ENCODE results near the gene CGRRF1.

CGRRF1 gene, protein sequence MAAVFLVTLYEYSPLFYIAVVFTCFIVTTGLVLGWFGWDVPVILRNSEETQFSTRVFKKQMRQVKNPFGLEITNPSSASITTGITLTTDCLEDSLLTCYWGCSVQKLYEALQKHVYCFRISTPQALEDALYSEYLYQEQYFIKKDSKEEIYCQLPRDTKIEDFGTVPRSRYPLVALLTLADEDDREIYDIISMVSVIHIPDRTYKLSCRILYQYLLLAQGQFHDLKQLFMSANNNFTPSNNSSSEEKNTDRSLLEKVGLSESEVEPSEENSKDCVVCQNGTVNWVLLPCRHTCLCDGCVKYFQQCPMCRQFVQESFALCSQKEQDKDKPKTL

GRCh38 chr14:54509546-54510501, at the start of gene CGRRF1:
CGRRF1 (plus strand) TSS chr14:54509906; CDS start chr14:54509960, 54 bp downstream.
- H3K4me3 ChIP-seq (ENCODE audit: low read depth, low read length) = peak within 1 kb of the TSS; percentile 91
- TF ChIP-seq CTCF (conservative IDR thresholded peaks at IDR 0.05; ENCODE audit: low read depth, low read length) = peak; percentile 45

GRCh38 chr14:54462048-54462447, 47.7 kb upstream of the CGRRF1 start:
- DNase-seq (ENCODE audit: low read depth) = peak; percentile 32
- no peak overlapping the region for H3K4me3 ChIP-seq (ENCODE audit: low read depth, low read length)
- no peak for TF ChIP-seq CTCF (conservative IDR thresholded peaks at IDR 0.05; ENCODE audit: low read depth, low read length)

More at GRCh38 chr14:54509546-54510501, at the start of gene CGRRF1:
- DNase-seq (ENCODE audit: low read depth) = peak; percentile 99

- no peak for DNase-seq (ENCODE audit: low read depth)
- H3K4me3 ChIP-seq (ENCODE audit: low read depth, low read length) = no peak overlapping the region
- no peak for TF ChIP-seq CTCF (conservative IDR thresholded peaks at IDR 0.05; ENCODE audit: low read depth, low read length)
Observed at GRCh38 chr14:54465654-54466053, 44.1 kb upstream of the CGRRF1 start.

DNA sequence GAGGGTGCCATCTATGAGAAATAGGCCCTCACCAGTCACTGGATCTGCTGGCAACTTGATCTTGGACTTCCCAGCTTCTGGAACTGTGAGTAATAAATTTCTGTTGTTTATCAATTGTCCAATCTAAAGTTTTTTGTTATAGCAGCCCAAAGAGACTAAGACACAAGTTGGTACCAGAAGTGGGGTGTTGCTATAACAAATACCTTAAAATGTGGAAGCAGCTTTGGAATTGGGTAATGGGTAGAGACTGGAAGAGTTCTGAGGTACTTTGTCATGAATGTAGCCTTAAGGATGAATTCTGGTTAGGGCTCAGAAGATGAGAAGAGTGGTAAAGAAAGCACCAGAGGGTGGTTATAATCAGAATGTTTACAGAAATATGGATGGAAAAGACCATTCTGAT, 42.4 kb upstream of the CGRRF1 start:
- H3K4me3 ChIP-seq (ENCODE audit: low read depth, low read length) = no peak overlapping the region
- DNase-seq (ENCODE audit: low read depth) = no peak
- no peak for TF ChIP-seq CTCF (conservative IDR thresholded peaks at IDR 0.05; ENCODE audit: low read depth, low read length)

DNA sequence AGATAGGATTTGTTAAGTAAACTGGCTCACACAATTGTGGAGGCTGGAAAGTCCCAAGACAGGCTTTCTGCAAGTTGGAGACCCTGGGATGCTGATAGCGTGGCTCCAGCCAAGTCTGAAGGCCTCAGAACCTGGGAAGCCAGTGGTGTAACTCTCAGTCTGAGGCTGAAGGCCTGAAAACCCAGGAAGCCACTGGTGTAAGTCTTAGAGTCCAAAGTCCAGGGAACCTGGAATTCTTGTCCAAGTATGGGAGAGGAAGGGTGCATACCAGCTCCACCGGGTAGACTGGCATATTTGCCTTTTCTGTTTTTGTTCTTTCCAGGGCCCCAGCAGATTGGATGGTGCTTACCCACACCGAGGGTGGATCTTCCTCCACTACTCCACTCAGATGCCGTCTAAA, 39.0 kb upstream of the CGRRF1 start:
- no peak for DNase-seq (ENCODE audit: low read depth)
- no peak overlapping the region for H3K4me3 ChIP-seq (ENCODE audit: low read depth, low read length)
- no peak for TF ChIP-seq CTCF (conservative IDR thresholded peaks at IDR 0.05; ENCODE audit: low read depth, low read length)

DNA sequence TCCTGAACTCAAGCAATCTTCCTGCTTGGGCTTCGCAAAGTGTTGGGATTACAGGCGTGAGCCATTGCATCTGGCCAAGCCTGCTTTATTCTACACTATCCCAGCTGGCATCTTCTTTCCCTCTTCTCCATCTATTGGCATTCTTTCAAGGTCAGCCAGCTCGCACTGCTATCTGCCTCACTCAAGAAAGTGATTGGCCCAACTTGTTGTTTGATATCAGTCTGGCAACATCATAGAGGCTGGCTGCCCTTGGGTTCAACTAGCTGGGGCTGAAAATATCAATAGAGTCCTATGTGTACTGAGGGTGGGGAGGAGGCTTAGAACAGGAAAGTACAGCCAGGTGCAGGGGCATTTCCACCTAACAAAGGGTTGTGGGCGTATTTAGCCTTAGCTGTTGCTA, 38.1 kb upstream of the CGRRF1 start:
- no peak for TF ChIP-seq CTCF (conservative IDR thresholded peaks at IDR 0.05; ENCODE audit: low read depth, low read length)

More for the DNA sequence above, 38.1 kb upstream of the CGRRF1 start:
- no peak for DNase-seq (ENCODE audit: low read depth)
- H3K4me3 ChIP-seq (ENCODE audit: low read depth, low read length) = no peak overlapping the region

Data from choroid plexus epithelial cell (primary cell).